Type B pancreatic cell (in vitro differentiated cells): Measurements from ENCODE around the gene TOX3. TPM values are rescaled to one million over a fixed set of nuclear protein-coding genes. Genes with fewer than 3 reads are reported as not detected.
A peak's percentile ranks its signal among the peaks of the same experiment; 100 is the strongest.

Experiments
- DNase-seq: peaks from one replicate; pipeline ENCODE4 v3.0.0; 2021; ENCODE audit warnings: mixed read lengths; ENCODE audit not compliant: unreplicated experiment; ENCODE audit errors: extremely low spot score
- H3K27ac Mint-ChIP-seq: 2 replicates; pipeline ENCODE4 v1.8.0; 2021; ENCODE audit warnings: mild to moderate bottlenecking, mixed read lengths
- H3K27me3 Mint-ChIP-seq: 2 replicates; pipeline ENCODE4 v1.8.0; 2021; ENCODE audit warnings: mixed read lengths
- H3K36me3 Mint-ChIP-seq: 2 replicates; pipeline ENCODE4 v1.8.0; 2021; ENCODE audit warnings: mixed read lengths
- H3K4me1 Mint-ChIP-seq: one replicate; pipeline ENCODE4 v1.8.0; 2021; ENCODE audit warnings: mixed read lengths; ENCODE audit not compliant: unreplicated experiment
- H3K4me3 Mint-ChIP-seq: 2 replicates; pipeline ENCODE4 v1.8.0; 2021; ENCODE audit warnings: mild to moderate bottlenecking, mixed read lengths
- H3K9me3 Mint-ChIP-seq: 2 replicates; pipeline ENCODE4 v1.8.0; 2021; ENCODE audit warnings: mixed read lengths
- CTCF ChIP-seq: fragments of 200-600 bp; sonication (generic); conservative IDR thresholded peaks from 2 replicates; pipeline ENCODE4 v1.5.0; 2021; ENCODE audit warnings: antibody characterized with exemption, mild to moderate bottlenecking
- total RNA-seq: library from RNA; stranded (reverse); gene quantifications from 2 replicates; pipeline ENCODE4 v1.2.1, GENCODE V29; 2021; ENCODE audit warnings: low replicate concordance

TOX3 gene
- total RNA-seq, 1 donor from 2014 or later = 18.4 TPM

- TF ChIP-seq CTCF = no peak
- peak overlapping the region; percentile 89 for H3K4me3 Mint-ChIP-seq
- peaks cover 72% of the 10 kb centered on the region for H3K27me3 Mint-ChIP-seq
- H3K27ac Mint-ChIP-seq = peak overlapping the region; percentile 76
- H3K4me1 Mint-ChIP-seq = peaks cover 31% of the 10 kb centered on the region
- H3K9me3 Mint-ChIP-seq = no peaks in the 10 kb centered on the region
- peaks cover under 1% of the 10 kb centered on the region for H3K36me3 Mint-ChIP-seq
- no peak for DNase-seq
These were observed 882 bp upstream of the TOX3 start for GRCh38 chr16:52547834-52548215.

GRCh38 chr16:52546291-52547003 is 496 bp downstream of the TOX3 start:
- H3K27me3 Mint-ChIP-seq = peaks cover 71% of the 10 kb centered on the region
- H3K36me3 Mint-ChIP-seq = peaks cover 4% of the 10 kb centered on the region
- no peak overlapping the region for H3K27ac Mint-ChIP-seq
- no peak for DNase-seq
- H3K9me3 Mint-ChIP-seq = no peaks in the 10 kb centered on the region
- H3K4me1 Mint-ChIP-seq = peaks cover 21% of the 10 kb centered on the region
- no peak for TF ChIP-seq CTCF
- peak overlapping the region; percentile 92 for H3K4me3 Mint-ChIP-seq

GRCh38 chr16:52545898-52546266 is 1.1 kb downstream of the TOX3 start:
- Mint-ChIP-seq H3K36me3 (peaks cover 4% of the 10 kb centered on the region), H3K27me3 (peaks cover 67% of the 10 kb centered on the region), H3K27ac (no peak overlapping the region), H3K9me3 (no peaks in the 10 kb centered on the region), H3K4me1 (peaks cover 21% of the 10 kb centered on the region), H3K4me3 (peak overlapping the region; percentile 92)
- no peak for TF ChIP-seq CTCF
- DNase-seq = no peak

GRCh38 chr16:52545222-52545897 is 1.6 kb downstream of the TOX3 start:
- Mint-ChIP-seq H3K27me3 (peaks cover 62% of the 10 kb centered on the region), H3K27ac (peak overlapping the region; percentile 70), H3K9me3 (no peaks in the 10 kb centered on the region), H3K4me1 (peaks cover 21% of the 10 kb centered on the region), H3K36me3 (peaks cover 4% of the 10 kb centered on the region), H3K4me3 (peak overlapping the region; percentile 92)
- no peak for TF ChIP-seq CTCF
- no peak for DNase-seq

- peaks cover 56% of the 10 kb centered on the region for H3K27me3 Mint-ChIP-seq
- H3K36me3 Mint-ChIP-seq = peaks cover 6% of the 10 kb centered on the region
- no peaks in the 10 kb centered on the region for H3K9me3 Mint-ChIP-seq
- peaks cover 21% of the 10 kb centered on the region for H3K4me1 Mint-ChIP-seq
- H3K27ac Mint-ChIP-seq = no peak overlapping the region
- no peak for TF ChIP-seq CTCF
- H3K4me3 Mint-ChIP-seq = peak overlapping the region; percentile 92
- DNase-seq = no peak
These were observed 2.2 kb downstream of the TOX3 start for GRCh38 chr16:52544703-52545102.
